Neural progenitor cell (in vitro differentiated cells): Measurements from ENCODE around the gene IBA57. TPM values are rescaled to one million over a fixed set of nuclear protein-coding genes. Genes with fewer than 3 reads are reported as not detected.

Source experiments
- DNase-seq: peaks from one replicate; pipeline ENCODE4 v3.0.0-alpha.2; 2016; ENCODE audit warnings: low spot score
- H2AFZ ChIP-seq: fragments of 200-600 bp; sonication (generic); replicated peaks from 2 replicates; pipeline ENCODE4 v1.6.1; 2016; ENCODE audit warnings: antibody characterized with exemption
- H3F3A ChIP-seq: fragments of 200-600 bp; sonication (generic); 2 replicates; pipeline ENCODE4 v1.6.1; 2016; ENCODE audit warnings: antibody characterized with exemption, low read depth
- H3K27ac ChIP-seq: fragments of 200-600 bp; sonication (generic); 2 replicates; pipeline ENCODE4 v1.5.1; 2016; ENCODE audit warnings: mild to moderate bottlenecking
- H3K27me3 ChIP-seq: fragments of 200-600 bp; sonication (generic); 2 replicates; pipeline ENCODE4 v1.6.1; 2016; ENCODE audit warnings: mild to moderate bottlenecking, moderate library complexity
- H3K36me3 ChIP-seq: fragments of 200-600 bp; sonication (generic); 2 replicates; pipeline ENCODE4 v1.5.1; 2016
- H3K4me1 ChIP-seq: fragments of 200-600 bp; sonication (generic); 2 replicates; pipeline ENCODE4 v1.6.1; 2016; ENCODE audit warnings: mixed run types
- H3K4me2 ChIP-seq: fragments of 200-600 bp; sonication (generic); 2 replicates; pipeline ENCODE4 v1.6.1; 2016
- H3K4me3 ChIP-seq: fragments of 200-600 bp; sonication (generic); 2 replicates; pipeline ENCODE4 v1.5.1; 2016
- H3K79me2 ChIP-seq: fragments of 200-600 bp; sonication (generic); 2 replicates; pipeline ENCODE4 v1.6.1; 2016; ENCODE audit warnings: low read depth
- H3K9ac ChIP-seq: fragments of 200-600 bp; sonication (generic); 2 replicates; pipeline ENCODE4 v1.6.1; 2016
- H3K9me3 ChIP-seq: fragments of 200-600 bp; sonication (generic); 2 replicates; pipeline ENCODE4 v1.5.1; 2016; ENCODE audit warnings: low read depth
- H4K20me1 ChIP-seq: fragments of 200-600 bp; sonication (generic); 2 replicates; pipeline ENCODE4 v1.6.1; 2016; ENCODE audit warnings: low read depth
- H3K27ac Mint-ChIP-seq: 3 replicates; pipeline ENCODE4 v1.8.0; 2021; ENCODE audit warnings: mixed read lengths
- H3K27me3 Mint-ChIP-seq: 2 replicates; pipeline ENCODE4 v1.8.0; 2022; ENCODE audit warnings: low read depth, mild to moderate bottlenecking, inconsistent platforms, moderate library complexity, mixed read lengths; ENCODE audit not compliant: insufficient read depth
- H3K36me3 Mint-ChIP-seq: 3 replicates; pipeline ENCODE4 v1.8.0; 2021; ENCODE audit warnings: mixed read lengths
- H3K4me1 Mint-ChIP-seq: 3 replicates; pipeline ENCODE4 v1.8.0; 2021; ENCODE audit warnings: mixed read lengths
- H3K4me3 Mint-ChIP-seq: 3 replicates; pipeline ENCODE4 v1.8.0; 2021; ENCODE audit warnings: mild to moderate bottlenecking, moderate library complexity, mixed read lengths
- H3K9me3 Mint-ChIP-seq: 3 replicates; pipeline ENCODE4 v1.8.0; 2020; ENCODE audit warnings: mixed read lengths
- EZH2 ChIP-seq: fragments of 200-600 bp; sonication (generic); IDR thresholded peaks from 2 replicates; pipeline ENCODE4 v1.6.1; 2017; ENCODE audit warnings: antibody characterized with exemption, mild to moderate bottlenecking, moderate library complexity
- EZH2phosphoT487 ChIP-seq: fragments of 200-600 bp; sonication (generic); IDR thresholded peaks from 2 replicates; pipeline ENCODE4 v1.6.1; 2017; ENCODE audit warnings: antibody characterized with exemption
- total RNA-seq: library from RNA; depleted of rRNA; stranded (reverse); fragments of >200 nt; gene quantifications from 2 replicates; pipeline ENCODE4 v1.2.3, GENCODE V29; 2015; ENCODE audit warnings: low replicate concordance
- TF ChIP-seq, protein P1 (sequence below): fragments of 200-600 bp; sonication (generic); IDR thresholded peaks from 2 replicates; pipeline ENCODE4 v1.5.1; 2017; ENCODE audit warnings: antibody characterized with exemption, mild to moderate bottlenecking

Gene IBA57
- total RNA-seq, 1 donor from 2014 or later: 2.2 TPM

DNA sequence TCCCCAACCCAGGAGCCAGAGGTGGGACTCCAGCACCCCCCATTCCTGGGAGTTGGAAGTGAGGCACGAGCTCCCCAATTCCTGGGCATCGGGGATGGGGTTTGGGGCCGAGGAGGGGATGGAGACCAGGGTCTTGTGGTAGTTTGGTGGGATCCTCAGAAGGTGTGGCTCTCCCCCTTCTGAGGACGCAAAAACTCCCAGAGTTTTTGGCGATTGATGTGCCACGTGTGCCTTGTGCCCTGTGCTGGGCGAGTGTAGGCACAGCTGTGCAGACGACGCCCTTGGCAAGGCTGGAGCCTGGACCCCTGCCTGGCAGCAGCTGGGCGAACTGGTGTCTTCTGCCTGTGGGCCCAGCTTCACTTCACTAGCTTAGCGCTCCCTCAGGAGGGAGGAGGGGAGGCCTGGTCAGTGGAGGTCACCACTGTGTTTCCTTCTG is 22.9 kb upstream of the IBA57 start:
- H3K4me1 Mint-ChIP-seq: peaks cover 19% of the 10 kb centered on the region
- Histone ChIP-seq H3K36me3 (no peaks in the 10 kb centered on the region), H3F3A (peaks cover 7% of the 10 kb centered on the region), H3K9ac (no peak overlapping the region), H3K9me3 (no peaks in the 10 kb centered on the region), H3K4me3 (no peak overlapping the region), H2AFZ (no peak overlapping the region), H3K4me1 (peaks cover 6% of the 10 kb centered on the region), H3K79me2 (peaks cover 45% of the 10 kb centered on the region), H3K27me3 (peaks cover 14% of the 10 kb centered on the region), H3K27ac (no peak overlapping the region), H3K4me2 (no peak overlapping the region), H4K20me1 (peaks cover 14% of the 10 kb centered on the region)
- no peak overlapping the region for H3K27ac Mint-ChIP-seq
- no peaks in the 10 kb centered on the region for H3K36me3 Mint-ChIP-seq
- H3K9me3 Mint-ChIP-seq: no peaks in the 10 kb centered on the region
- peaks cover 10% of the 10 kb centered on the region for H3K27me3 Mint-ChIP-seq
- no peak for DNase-seq
- H3K4me3 Mint-ChIP-seq: peak overlapping the region; percentile 98
- TF ChIP-seq EZH2 (no peak), EZH2phosphoT487 (no peak)
- TF ChIP-seq, protein P1, sequence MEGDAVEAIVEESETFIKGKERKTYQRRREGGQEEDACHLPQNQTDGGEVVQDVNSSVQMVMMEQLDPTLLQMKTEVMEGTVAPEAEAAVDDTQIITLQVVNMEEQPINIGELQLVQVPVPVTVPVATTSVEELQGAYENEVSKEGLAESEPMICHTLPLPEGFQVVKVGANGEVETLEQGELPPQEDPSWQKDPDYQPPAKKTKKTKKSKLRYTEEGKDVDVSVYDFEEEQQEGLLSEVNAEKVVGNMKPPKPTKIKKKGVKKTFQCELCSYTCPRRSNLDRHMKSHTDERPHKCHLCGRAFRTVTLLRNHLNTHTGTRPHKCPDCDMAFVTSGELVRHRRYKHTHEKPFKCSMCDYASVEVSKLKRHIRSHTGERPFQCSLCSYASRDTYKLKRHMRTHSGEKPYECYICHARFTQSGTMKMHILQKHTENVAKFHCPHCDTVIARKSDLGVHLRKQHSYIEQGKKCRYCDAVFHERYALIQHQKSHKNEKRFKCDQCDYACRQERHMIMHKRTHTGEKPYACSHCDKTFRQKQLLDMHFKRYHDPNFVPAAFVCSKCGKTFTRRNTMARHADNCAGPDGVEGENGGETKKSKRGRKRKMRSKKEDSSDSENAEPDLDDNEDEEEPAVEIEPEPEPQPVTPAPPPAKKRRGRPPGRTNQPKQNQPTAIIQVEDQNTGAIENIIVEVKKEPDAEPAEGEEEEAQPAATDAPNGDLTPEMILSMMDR: no peak

DNA sequence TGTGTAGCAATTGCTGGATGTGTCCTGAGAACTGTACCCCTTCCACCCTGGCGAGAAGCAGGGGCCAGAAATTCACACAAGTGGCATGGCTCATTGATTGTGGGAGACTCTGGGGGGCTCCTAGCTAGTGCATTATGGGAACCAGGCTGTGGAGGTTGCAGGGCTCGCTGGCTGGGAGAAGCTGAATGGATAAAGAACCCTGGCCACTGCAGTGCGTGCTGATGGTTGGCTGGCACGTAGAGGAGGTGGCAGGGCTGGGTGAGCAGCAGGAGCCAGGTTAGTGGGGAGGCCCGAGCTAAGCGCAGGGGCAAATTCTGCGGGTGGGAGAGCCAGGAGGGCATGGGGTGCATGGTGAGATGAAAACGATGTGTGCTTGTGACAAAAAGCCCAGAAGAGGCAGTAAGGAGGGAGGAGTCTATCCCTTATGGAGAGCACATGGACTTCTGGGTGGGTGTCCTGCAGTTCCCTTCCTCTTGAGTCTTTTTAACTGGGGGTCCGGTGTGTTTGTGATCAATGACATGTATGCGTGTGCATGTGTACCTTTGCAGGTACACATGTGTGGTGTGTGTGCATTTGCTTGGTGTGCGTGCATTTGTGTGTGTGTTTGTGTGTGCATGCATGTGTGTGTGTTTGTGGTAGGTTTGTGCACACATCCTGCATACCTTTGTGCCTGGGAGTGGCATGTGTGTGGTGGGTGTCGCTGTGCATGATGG is 22.0 kb upstream of the IBA57 start:
- Histone ChIP-seq H3F3A (peaks cover 7% of the 10 kb centered on the region), H3K79me2 (peaks cover 45% of the 10 kb centered on the region), H3K27ac (no peak overlapping the region), H3K4me3 (no peak overlapping the region), H3K36me3 (no peaks in the 10 kb centered on the region), H4K20me1 (peaks cover 14% of the 10 kb centered on the region), H3K9me3 (no peaks in the 10 kb centered on the region), H3K4me1 (peaks cover 6% of the 10 kb centered on the region), H3K4me2 (no peak overlapping the region), H3K27me3 (peaks cover 5% of the 10 kb centered on the region), H2AFZ (no peak overlapping the region), H3K9ac (peak overlapping the region; percentile 8)
- H3K36me3 Mint-ChIP-seq: no peaks in the 10 kb centered on the region
- peaks cover 19% of the 10 kb centered on the region for H3K4me1 Mint-ChIP-seq
- H3K4me3 Mint-ChIP-seq: peak overlapping the region; percentile 98
- no peak for TF ChIP-seq EZH2phosphoT487
- TF ChIP-seq EZH2: no peak
- TF ChIP-seq, protein P1: no peak
- peaks cover 9% of the 10 kb centered on the region for H3K27me3 Mint-ChIP-seq
- H3K27ac Mint-ChIP-seq: peak overlapping the region; percentile 93
- no peak for DNase-seq
- H3K9me3 Mint-ChIP-seq: no peaks in the 10 kb centered on the region

- DNase-seq: no peak
- peaks cover 45% of the 10 kb centered on the region for H3K79me2 ChIP-seq
- peaks cover 14% of the 10 kb centered on the region for H4K20me1 ChIP-seq
Observed at GRCh38 chr1:228144193-228144992, 21.2 kb upstream of the IBA57 start.

More at GRCh38 chr1:228144193-228144992, 21.2 kb upstream of the IBA57 start:
- Histone ChIP-seq H2AFZ (no peak overlapping the region), H3F3A (peaks cover 4% of the 10 kb centered on the region), H3K27me3 (no peaks in the 10 kb centered on the region), H3K36me3 (no peaks in the 10 kb centered on the region), H3K4me1 (peaks cover 10% of the 10 kb centered on the region), H3K9me3 (no peaks in the 10 kb centered on the region), H3K9ac (no peak overlapping the region), H3K27ac (no peak overlapping the region), H3K4me2 (no peak overlapping the region), H3K4me3 (no peak overlapping the region)
- H3K27me3 Mint-ChIP-seq: peaks cover 6% of the 10 kb centered on the region
- no peaks in the 10 kb centered on the region for H3K36me3 Mint-ChIP-seq
- peak overlapping the region; percentile 53 for H3K4me3 Mint-ChIP-seq
- peak overlapping the region; percentile 93 for H3K27ac Mint-ChIP-seq
- H3K4me1 Mint-ChIP-seq: peaks cover 19% of the 10 kb centered on the region
- no peak for TF ChIP-seq EZH2
- TF ChIP-seq EZH2phosphoT487: no peak
- TF ChIP-seq, protein P1: no peak
- H3K9me3 Mint-ChIP-seq: no peaks in the 10 kb centered on the region
